Loucy (cell line): ENCODE results near the gene NPIPB2.

Experiments
- H2AFZ ChIP-seq: fragments of 200-600 bp; sonication (generic); 2 replicates; pipeline ENCODE4 v1.6.0; 2016; ENCODE audit warnings: antibody characterized with exemption, mild to moderate bottlenecking, low read length, moderate library complexity
- H3F3A ChIP-seq: fragments of 200-600 bp; 2 replicates; pipeline ENCODE4 v1.6.0; 2016; ENCODE audit warnings: antibody characterized with exemption, low read depth, mild to moderate bottlenecking
- H3K27me3 ChIP-seq: fragments of 200-600 bp; sonication (generic); 2 replicates; pipeline ENCODE4 v1.6.1; 2014; ENCODE audit warnings: low read length, mild to moderate bottlenecking; ENCODE audit not compliant: insufficient read depth, poor library complexity, severe bottlenecking
- H3K36me3 ChIP-seq: fragments of 200-600 bp; sonication (generic); 2 replicates; pipeline ENCODE4 v1.6.1; 2016; ENCODE audit warnings: low read length; ENCODE audit not compliant: insufficient read depth
- H3K4me1 ChIP-seq: fragments of 200-600 bp; sonication (generic); 2 replicates; pipeline ENCODE4 v1.5.1; 2014; ENCODE audit warnings: low read length, mild to moderate bottlenecking; ENCODE audit not compliant: insufficient read depth, poor library complexity, severe bottlenecking
- H3K4me2 ChIP-seq: fragments of 200-600 bp; sonication (generic); 2 replicates; pipeline ENCODE4 v1.6.0; 2014; ENCODE audit warnings: antibody characterized with exemption, low read length, low read depth, mild to moderate bottlenecking; ENCODE audit not compliant: poor library complexity, severe bottlenecking
- H3K4me3 ChIP-seq: fragments of 200-600 bp; sonication (generic); 2 replicates; pipeline ENCODE4 v1.5.1; 2014; ENCODE audit warnings: low read length, mild to moderate bottlenecking, mixed read lengths; ENCODE audit not compliant: poor library complexity, severe bottlenecking
- H3K79me2 ChIP-seq: fragments of 200-600 bp; sonication (generic); 2 replicates; pipeline ENCODE4 v1.6.1; 2014; ENCODE audit warnings: low read length; ENCODE audit not compliant: insufficient read depth
- H3K9ac ChIP-seq: fragments of 200-600 bp; sonication (generic); 2 replicates; pipeline ENCODE4 v1.6.0; 2014; ENCODE audit warnings: mild to moderate bottlenecking, low read depth, low read length, moderate library complexity; ENCODE audit not compliant: poor library complexity, severe bottlenecking
- H3K9me2 ChIP-seq: fragments of 200-600 bp; sonication (generic); replicated peaks from 2 replicates; pipeline ENCODE4 v1.6.1; 2016; ENCODE audit warnings: low read depth, low read length, mixed read lengths
- H3K9me3 ChIP-seq: fragments of 200-600 bp; sonication (generic); 2 replicates; pipeline ENCODE4 v1.6.1; 2014; ENCODE audit warnings: mild to moderate bottlenecking, antibody characterized with exemption, low read length, low read depth; ENCODE audit not compliant: insufficient read depth
- H4K20me1 ChIP-seq: fragments of 200-600 bp; sonication (generic); 2 replicates; pipeline ENCODE4 v1.6.0; 2014; ENCODE audit warnings: antibody characterized with exemption, low read length, mild to moderate bottlenecking; ENCODE audit not compliant: insufficient read depth, poor library complexity, severe bottlenecking
- CTCF ChIP-seq: fragments of 200-600 bp; sonication (generic); conservative IDR thresholded peaks from 2 replicates; pipeline ENCODE4 v1.5.1; 2014; ENCODE audit warnings: mild to moderate bottlenecking, antibody characterized with exemption, low read length
- EZH2phosphoT487 ChIP-seq: fragments of 200-600 bp; IDR thresholded peaks from 2 replicates; pipeline ENCODE4 v1.6.1; 2018; ENCODE audit warnings: antibody characterized with exemption, mild to moderate bottlenecking, moderate library complexity, borderline replicate concordance

NPIPB2 gene

GRCh38 chr16:11913425-11914079, 28.3 kb downstream of the NPIPB2 start:
- H3K9ac ChIP-seq: peak overlapping the region; percentile 74
- peak overlapping the region; percentile 78 for H3K4me2 ChIP-seq
- no peaks in the 10 kb centered on the region for H3K36me3 ChIP-seq
- H3K79me2 ChIP-seq: peaks cover 68% of the 10 kb centered on the region
- H4K20me1 ChIP-seq: peaks cover 37% of the 10 kb centered on the region
- H3K9me3 ChIP-seq: no peaks in the 10 kb centered on the region
- H3F3A ChIP-seq: no peaks in the 10 kb centered on the region
- no peaks in the 10 kb centered on the region for H3K27me3 ChIP-seq
- no peak overlapping the region for H2AFZ ChIP-seq
- H3K4me1 ChIP-seq: peaks cover 26% of the 10 kb centered on the region
- peak overlapping the region; percentile 77 for H3K4me3 ChIP-seq
- TF ChIP-seq CTCF (no peak), EZH2phosphoT487 (no peak)
- no peaks in the 10 kb centered on the region for H3K9me2 ChIP-seq

- no peaks in the 10 kb centered on the region for H3K9me2 ChIP-seq
- H3K9ac ChIP-seq: peak overlapping the region; percentile 14
- H3K9me3 ChIP-seq: no peaks in the 10 kb centered on the region
- no peaks in the 10 kb centered on the region for H3K27me3 ChIP-seq
- H4K20me1 ChIP-seq: peaks cover 53% of the 10 kb centered on the region
- peaks cover 26% of the 10 kb centered on the region for H3K4me1 ChIP-seq
- peaks cover 95% of the 10 kb centered on the region for H3K79me2 ChIP-seq
- peak overlapping the region; percentile 37 for H3K4me3 ChIP-seq
- no peak overlapping the region for H2AFZ ChIP-seq
- no peaks in the 10 kb centered on the region for H3F3A ChIP-seq
- H3K4me2 ChIP-seq: peak overlapping the region; percentile 75
- H3K36me3 ChIP-seq: no peaks in the 10 kb centered on the region
- no peak for TF ChIP-seq EZH2phosphoT487
- no peak for TF ChIP-seq CTCF
These were observed 31.9 kb downstream of the NPIPB2 start for GRCh38 chr16:11909653-11910545.

DNA sequence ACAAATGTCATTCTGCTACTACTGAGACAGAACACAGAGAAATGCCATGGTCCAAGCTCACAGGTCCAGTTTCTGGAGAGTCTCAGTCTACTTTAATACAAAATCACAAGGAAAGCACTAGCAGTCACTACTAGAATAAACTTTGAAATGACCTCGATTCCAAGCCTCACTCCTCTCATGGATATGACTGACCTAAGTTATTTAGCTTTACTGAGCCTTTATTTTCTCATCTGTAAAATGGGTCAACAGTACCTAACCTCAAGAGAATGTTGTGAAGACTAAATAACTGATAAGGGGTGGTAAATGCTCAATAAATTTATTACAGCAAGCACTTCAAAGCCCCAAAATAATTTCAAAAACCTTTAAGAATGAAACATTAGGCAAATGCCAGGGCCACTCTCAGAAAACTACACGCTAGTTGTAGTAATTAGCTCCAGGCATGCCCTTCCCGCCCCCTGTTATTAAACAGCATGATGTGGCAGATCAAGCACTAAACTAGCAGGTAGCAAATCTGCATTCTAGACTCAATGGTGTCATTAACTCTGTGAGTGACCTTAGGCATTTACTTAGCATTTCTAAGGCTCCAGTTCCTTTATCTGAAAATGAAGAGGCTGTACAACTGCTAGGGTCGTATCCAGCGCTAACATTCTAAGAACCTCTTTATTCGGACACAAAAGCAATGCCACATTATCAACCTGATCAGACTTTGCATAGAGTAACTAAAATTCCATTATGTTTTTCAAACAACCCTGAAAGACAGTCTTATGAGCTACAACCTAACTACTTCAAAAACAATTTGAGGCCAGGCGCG, 34.5 kb downstream of the NPIPB2 start:
- Histone ChIP-seq H3K27me3 (no peaks in the 10 kb centered on the region), H3K9me3 (no peaks in the 10 kb centered on the region), H3K36me3 (no peaks in the 10 kb centered on the region), H3K9ac (no peak overlapping the region), H3F3A (no peaks in the 10 kb centered on the region), H2AFZ (no peak overlapping the region), H3K4me2 (no peak overlapping the region), H3K4me1 (peaks cover 15% of the 10 kb centered on the region), H3K9me2 (no peaks in the 10 kb centered on the region), H3K4me3 (no peak overlapping the region), H3K79me2 (peaks cover 89% of the 10 kb centered on the region), H4K20me1 (peaks cover 31% of the 10 kb centered on the region)
- TF ChIP-seq CTCF (no peak), EZH2phosphoT487 (no peak)
